HEK293 (cell line): ENCODE results near the gene TANGO2.
A peak's percentile ranks its signal among the peaks of the same experiment; 100 is the strongest.

Experiments
- CTCF ChIA-PET: fragments of 350-600 bp; formaldehyde crosslinking; extraction: SDS; loops from one replicate; lab custom pipeline; 2021; ENCODE audit warnings: antibody characterized with exemption; lab: Yijun Ruan, JAX
- POLR2A ChIA-PET: fragments of 300-600 bp; formaldehyde crosslinking; extraction: SDS; loops from one replicate; lab custom pipeline; 2020; ENCODE audit warnings: antibody characterized with exemption, inconsistent platforms; lab: Yijun Ruan, JAX
- H3K27ac ChIP-seq: fragments of 200-500 bp; sonication (Bioruptor generic); 2 replicates; pipeline ENCODE4 v1.5.1; 2014; ENCODE audit warnings: low read depth, low read length, control low read depth, inconsistent platforms; ENCODE audit errors: extremely low read depth
- H3K36me3 ChIP-seq, 2 experiments: fragments of 200-500 bp in 1 of 2; sonication (Bioruptor generic) in 1 of 2; 1 replicate in 1 of 2; 2 replicates in 1 of 2; pipeline ENCODE4 v1.5.1; 2014 to 2017; ENCODE audit warnings: inconsistent platforms in 2 of 2, low read length in 2 of 2; ENCODE audit not compliant: control insufficient read depth in 2 of 2, insufficient read depth in 1 of 2
- H3K4me1 ChIP-seq: fragments of 200-500 bp; sonication (Bioruptor generic); 2 replicates; pipeline ENCODE4 v1.5.1; 2014; ENCODE audit warnings: mild to moderate bottlenecking, low read length, inconsistent platforms; ENCODE audit not compliant: control insufficient read depth, insufficient read depth
- H3K4me3 ChIP-seq: 2 replicates; pipeline ENCODE4 v1.5.1; 2011; ENCODE audit warnings: low read depth, mild to moderate bottlenecking, control low read depth, low read length, moderate library complexity
- H3K9me3 ChIP-seq: fragments of 200-500 bp; sonication (Bioruptor generic); 2 replicates; pipeline ENCODE4 v1.5.1; 2014; ENCODE audit warnings: low read depth, low read length, inconsistent platforms; ENCODE audit not compliant: control insufficient read depth, insufficient read depth
- EGR2 ChIP-seq: fragments of 450-650 bp; formaldehyde crosslinking; IDR thresholded peaks from 2 replicates; pipeline ENCODE4 v1.5.1; 2016; ENCODE audit warnings: low read depth, missing biosample characterization, missing genetic modification characterization
- KLF8 ChIP-seq: fragments of 450-650 bp; formaldehyde crosslinking; IDR thresholded peaks from 2 replicates; pipeline ENCODE4 v1.5.1; 2016; ENCODE audit warnings: missing biosample characterization, missing genetic modification characterization
- RBAK ChIP-seq: fragments of 450-650 bp; formaldehyde crosslinking; IDR thresholded peaks from 2 replicates; pipeline ENCODE4 v1.5.1; 2016; ENCODE audit warnings: missing biosample characterization, missing genetic modification characterization
- TRIM28 ChIP-seq: IDR thresholded peaks from 2 replicates; pipeline ENCODE4 v1.6.1; 2011; ENCODE audit warnings: low read length, control low read depth, borderline replicate concordance
- ZNF10 ChIP-seq: fragments of 450-650 bp; formaldehyde crosslinking; IDR thresholded peaks from 2 replicates; pipeline ENCODE4 v1.5.1; 2017; ENCODE audit warnings: missing biosample characterization, missing genetic modification characterization
- ZNF16 ChIP-seq: fragments of 450-650 bp; formaldehyde crosslinking; IDR thresholded peaks from 2 replicates; pipeline ENCODE4 v1.5.1; 2016; ENCODE audit warnings: low read depth, missing biosample characterization, missing genetic modification characterization
- ZNF292 ChIP-seq: fragments of 450-650 bp; formaldehyde crosslinking; IDR thresholded peaks from 2 replicates; pipeline ENCODE4 v1.5.1; 2016; ENCODE audit warnings: low read depth, missing biosample characterization, missing genetic modification characterization, borderline replicate concordance
- ZNF394 ChIP-seq: fragments of 450-650 bp; formaldehyde crosslinking; IDR thresholded peaks from 2 replicates; pipeline ENCODE4 v1.5.1; 2016; ENCODE audit warnings: missing biosample characterization, missing genetic modification characterization, mild to moderate bottlenecking, moderate library complexity, borderline replicate concordance
- ZNF624 ChIP-seq: fragments of 450-650 bp; formaldehyde crosslinking; IDR thresholded peaks from 2 replicates; pipeline ENCODE4 v1.5.1; 2017; ENCODE audit warnings: missing biosample characterization, missing genetic modification characterization
- TF ChIP-seq, protein P1 (sequence below): fragments of 450-650 bp; formaldehyde crosslinking; IDR thresholded peaks from 2 replicates; pipeline ENCODE4 v1.5.1; 2016; ENCODE audit warnings: missing biosample characterization, missing genetic modification characterization
- TF ChIP-seq, protein P2 (sequence below): fragments of 450-650 bp; formaldehyde crosslinking; conservative IDR thresholded peaks from 2 replicates; pipeline ENCODE4 v1.5.1; 2016; ENCODE audit warnings: low read depth, missing biosample characterization, missing genetic modification characterization
- TF ChIP-seq, protein P3 (sequence below): fragments of 450-650 bp; formaldehyde crosslinking; IDR thresholded peaks from 2 replicates; pipeline ENCODE4 v1.5.1; 2016; ENCODE audit warnings: missing biosample characterization, missing genetic modification characterization
- TF ChIP-seq, protein P4 (sequence below): fragments of 450-650 bp; formaldehyde crosslinking; IDR thresholded peaks from 2 replicates; pipeline ENCODE4 v1.5.1; 2016; ENCODE audit warnings: missing biosample characterization, missing genetic modification characterization

TANGO2 gene

DNA sequence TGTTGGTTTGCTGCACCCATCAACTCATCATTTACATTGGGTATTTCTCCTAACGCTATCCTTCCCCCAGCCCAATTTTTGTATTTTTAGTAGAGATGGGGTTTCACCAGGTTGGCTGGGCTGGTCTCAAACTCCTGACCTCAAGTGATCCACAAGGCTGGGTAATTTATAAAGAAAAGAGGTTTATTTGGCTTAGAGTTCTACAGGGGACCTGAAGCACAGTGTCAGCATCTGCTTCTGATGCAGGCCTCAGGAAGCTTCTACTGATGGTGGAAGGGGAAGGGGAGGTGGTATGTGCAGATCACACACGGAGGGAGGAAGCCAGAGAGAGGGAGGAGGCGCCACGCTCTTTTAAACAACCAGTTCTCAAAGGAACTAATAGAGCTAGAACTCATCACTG is 25.8 kb downstream of the TANGO2 start:
- Histone ChIP-seq H3K36me3 (peaks cover 0 to 36% of the 10 kb centered on the region in 2 experiments; a peak in 2 of 3 replicates), H3K27ac (no peak overlapping the region), H3K9me3 (no peaks in the 10 kb centered on the region), H3K4me3 (no peak overlapping the region), H3K4me1 (no peaks in the 10 kb centered on the region)
- POLR2A ChIA-PET, result interaction anchor here (1.1 kb wide), 1 partner anchor 26 kb away, joined by 7 read pairs; the partner anchor contains the start of gene TANGO2
- no peak for TF ChIP-seq ZNF10 (tag by site-specific recombination)
- no peak for TF ChIP-seq ZNF292 (tag by site-specific recombination)
- TF ChIP-seq RBAK, result no peak
- TF ChIP-seq, protein P1, sequence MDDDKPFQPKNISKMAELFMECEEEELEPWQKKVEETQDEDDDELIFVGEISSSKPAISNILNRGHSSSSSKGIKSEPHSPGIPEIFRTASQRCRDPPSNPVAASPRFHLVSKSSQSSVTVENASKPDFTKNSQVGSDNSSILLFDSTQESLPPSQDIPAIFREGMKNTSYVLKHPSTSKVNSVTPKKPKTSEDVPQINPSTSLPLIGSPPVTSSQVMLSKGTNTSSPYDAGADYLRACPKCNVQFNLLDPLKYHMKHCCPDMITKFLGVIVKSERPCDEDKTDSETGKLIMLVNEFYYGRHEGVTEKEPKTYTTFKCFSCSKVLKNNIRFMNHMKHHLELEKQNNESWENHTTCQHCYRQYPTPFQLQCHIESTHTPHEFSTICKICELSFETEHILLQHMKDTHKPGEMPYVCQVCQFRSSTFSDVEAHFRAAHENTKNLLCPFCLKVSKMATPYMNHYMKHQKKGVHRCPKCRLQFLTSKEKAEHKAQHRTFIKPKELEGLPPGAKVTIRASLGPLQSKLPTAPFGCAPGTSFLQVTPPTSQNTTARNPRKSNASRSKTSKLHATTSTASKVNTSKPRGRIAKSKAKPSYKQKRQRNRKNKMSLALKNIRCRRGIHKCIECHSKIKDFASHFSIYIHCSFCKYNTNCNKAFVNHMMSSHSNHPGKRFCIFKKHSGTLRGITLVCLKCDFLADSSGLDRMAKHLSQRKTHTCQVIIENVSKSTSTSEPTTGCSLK, result no peak
- no peak for TF ChIP-seq ZNF394 (tag by site-specific recombination)
- TF ChIP-seq, protein P2, sequence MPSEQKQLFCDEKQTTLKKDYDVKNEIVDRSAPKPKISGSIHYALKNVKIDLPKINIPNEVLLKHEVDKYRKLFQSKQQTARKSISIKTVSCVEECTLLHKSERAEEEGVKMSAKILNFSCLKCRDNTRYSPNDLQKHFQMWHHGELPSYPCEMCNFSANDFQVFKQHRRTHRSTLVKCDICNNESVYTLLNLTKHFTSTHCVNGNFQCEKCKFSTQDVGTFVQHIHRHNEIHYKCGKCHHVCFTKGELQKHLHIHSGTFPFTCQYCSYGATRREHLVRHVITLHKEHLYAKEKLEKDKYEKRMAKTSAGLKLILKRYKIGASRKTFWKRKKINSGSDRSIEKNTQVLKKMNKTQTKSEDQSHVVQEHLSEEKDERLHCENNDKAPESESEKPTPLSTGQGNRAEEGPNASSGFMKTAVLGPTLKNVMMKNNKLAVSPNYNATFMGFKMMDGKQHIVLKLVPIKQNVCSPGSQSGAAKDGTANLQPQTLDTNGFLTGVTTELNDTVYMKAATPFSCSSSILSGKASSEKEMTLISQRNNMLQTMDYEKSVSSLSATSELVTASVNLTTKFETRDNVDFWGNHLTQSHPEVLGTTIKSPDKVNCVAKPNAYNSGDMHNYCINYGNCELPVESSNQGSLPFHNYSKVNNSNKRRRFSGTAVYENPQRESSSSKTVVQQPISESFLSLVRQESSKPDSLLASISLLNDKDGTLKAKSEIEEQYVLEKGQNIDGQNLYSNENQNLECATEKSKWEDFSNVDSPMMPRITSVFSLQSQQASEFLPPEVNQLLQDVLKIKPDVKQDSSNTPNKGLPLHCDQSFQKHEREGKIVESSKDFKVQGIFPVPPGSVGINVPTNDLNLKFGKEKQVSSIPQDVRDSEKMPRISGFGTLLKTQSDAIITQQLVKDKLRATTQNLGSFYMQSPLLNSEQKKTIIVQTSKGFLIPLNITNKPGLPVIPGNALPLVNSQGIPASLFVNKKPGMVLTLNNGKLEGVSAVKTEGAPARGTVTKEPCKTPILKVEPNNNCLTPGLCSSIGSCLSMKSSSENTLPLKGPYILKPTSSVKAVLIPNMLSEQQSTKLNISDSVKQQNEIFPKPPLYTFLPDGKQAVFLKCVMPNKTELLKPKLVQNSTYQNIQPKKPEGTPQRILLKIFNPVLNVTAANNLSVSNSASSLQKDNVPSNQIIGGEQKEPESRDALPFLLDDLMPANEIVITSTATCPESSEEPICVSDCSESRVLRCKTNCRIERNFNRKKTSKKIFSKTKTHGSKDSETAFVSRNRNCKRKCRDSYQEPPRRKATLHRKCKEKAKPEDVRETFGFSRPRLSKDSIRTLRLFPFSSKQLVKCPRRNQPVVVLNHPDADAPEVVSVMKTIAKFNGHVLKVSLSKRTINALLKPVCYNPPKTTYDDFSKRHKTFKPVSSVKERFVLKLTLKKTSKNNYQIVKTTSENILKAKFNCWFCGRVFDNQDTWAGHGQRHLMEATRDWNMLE (tag by site-specific recombination), result no peak
- TF ChIP-seq ZNF624 (tag by site-specific recombination), result no peak
- TF ChIP-seq, all 188 proteins: peak for 0
- CTCF ChIA-PET, result interaction anchor here (0.6 to 1.4 kb wide), 3 partner anchors 26 to 525 kb away, joined by 3 read pairs; no protein-coding TSS in a partner anchor

DNA sequence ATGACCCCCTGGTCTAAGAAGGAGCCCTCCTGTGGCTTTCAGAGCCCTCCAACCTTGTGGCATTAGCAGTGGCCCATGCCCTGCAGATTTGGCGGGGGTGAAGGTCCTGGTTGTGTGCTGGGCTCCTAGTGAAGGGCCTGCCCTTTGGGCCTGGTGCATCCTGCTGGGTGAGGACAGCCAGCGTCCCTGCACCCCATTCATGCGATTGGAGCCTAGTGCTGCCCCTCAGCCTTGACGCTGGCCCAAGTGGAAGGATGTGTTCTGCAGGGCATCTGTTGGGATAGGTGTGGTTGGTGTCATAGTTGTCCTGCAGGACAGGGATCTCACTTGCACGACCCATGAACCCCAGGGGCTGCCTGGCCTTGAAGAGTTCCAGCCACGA is 31.0 kb downstream of the TANGO2 start:
- ChIA-PET POLR2A (no interaction called here), CTCF (no interaction called here)
- H3K27ac ChIP-seq, result no peak overlapping the region

DNA sequence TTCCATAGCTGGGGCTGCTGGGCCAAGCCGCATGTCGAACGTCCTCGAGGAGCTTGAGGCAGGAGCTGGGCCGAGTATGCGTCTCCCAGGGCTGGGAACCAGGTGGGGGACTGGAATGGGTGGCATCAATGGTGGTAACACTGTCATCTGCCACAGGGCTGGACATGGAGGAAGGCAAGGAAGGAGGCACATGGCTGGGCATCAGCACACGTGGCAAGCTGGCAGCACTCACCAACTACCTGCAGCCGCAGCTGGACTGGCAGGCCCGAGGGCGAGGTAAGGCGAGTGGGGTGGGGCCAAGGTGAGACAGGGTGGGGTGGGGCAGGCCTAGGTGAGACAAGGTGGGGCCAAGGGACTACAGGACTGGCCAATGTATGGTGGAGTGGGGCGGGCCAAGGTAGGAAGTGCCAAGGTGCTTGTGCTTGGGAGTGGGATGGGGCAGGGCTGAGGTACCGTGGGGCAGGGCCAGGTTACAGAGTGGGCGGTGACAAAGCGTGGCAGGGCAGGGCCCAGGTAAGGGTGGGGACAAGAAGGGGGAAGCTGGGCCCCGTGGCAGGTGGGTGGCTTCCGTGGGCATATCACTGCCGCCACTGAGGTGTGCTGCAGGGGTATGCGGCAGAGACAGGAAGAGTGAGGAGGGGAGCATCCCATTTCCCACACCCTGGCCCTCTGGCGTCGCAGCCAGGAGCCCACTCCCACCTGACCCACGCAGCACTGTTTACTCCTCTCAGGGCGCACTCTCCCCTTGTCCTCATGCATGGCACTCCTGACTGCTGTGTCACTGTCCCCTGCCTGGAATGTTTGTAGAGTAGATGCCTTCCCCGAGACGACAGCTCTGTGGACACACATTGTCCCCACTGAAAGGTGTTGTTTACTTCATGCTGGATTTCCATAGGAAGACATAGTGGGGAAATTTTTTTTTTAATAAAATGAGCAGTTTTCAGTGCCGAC is 31.7 kb downstream of the TANGO2 start:
- Histone ChIP-seq H3K4me1 (no peaks in the 10 kb centered on the region), H3K36me3 (peaks cover 0 to 59% of the 10 kb centered on the region in 2 experiments; a peak in 2 of 3 replicates), H3K9me3 (no peaks in the 10 kb centered on the region), H3K4me3 (no peak overlapping the region), H3K27ac (no peak overlapping the region)
- ChIA-PET CTCF (no interaction called here), POLR2A (no interaction called here)
- TF ChIP-seq EGR2 (tag by site-specific recombination), result 0 out of 2 replicates have a peak, but pooled peaks have one; percentile 11
- TF ChIP-seq, protein P3, sequence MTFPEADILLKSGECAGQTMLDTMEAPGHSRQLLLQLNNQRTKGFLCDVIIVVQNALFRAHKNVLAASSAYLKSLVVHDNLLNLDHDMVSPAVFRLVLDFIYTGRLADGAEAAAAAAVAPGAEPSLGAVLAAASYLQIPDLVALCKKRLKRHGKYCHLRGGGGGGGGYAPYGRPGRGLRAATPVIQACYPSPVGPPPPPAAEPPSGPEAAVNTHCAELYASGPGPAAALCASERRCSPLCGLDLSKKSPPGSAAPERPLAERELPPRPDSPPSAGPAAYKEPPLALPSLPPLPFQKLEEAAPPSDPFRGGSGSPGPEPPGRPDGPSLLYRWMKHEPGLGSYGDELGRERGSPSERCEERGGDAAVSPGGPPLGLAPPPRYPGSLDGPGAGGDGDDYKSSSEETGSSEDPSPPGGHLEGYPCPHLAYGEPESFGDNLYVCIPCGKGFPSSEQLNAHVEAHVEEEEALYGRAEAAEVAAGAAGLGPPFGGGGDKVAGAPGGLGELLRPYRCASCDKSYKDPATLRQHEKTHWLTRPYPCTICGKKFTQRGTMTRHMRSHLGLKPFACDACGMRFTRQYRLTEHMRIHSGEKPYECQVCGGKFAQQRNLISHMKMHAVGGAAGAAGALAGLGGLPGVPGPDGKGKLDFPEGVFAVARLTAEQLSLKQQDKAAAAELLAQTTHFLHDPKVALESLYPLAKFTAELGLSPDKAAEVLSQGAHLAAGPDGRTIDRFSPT, result 0 out of 2 replicates have a peak, but pooled peaks have one; percentile 14
- TF ChIP-seq, protein P4, sequence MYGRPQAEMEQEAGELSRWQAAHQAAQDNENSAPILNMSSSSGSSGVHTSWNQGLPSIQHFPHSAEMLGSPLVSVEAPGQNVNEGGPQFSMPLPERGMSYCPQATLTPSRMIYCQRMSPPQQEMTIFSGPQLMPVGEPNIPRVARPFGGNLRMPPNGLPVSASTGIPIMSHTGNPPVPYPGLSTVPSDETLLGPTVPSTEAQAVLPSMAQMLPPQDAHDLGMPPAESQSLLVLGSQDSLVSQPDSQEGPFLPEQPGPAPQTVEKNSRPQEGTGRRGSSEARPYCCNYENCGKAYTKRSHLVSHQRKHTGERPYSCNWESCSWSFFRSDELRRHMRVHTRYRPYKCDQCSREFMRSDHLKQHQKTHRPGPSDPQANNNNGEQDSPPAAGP, result no peak

More for the DNA sequence above, 31.0 kb downstream of the TANGO2 start:
- Histone ChIP-seq H3K4me3 (no peak overlapping the region), H3K36me3 (peaks cover 0 to 62% of the 10 kb centered on the region in 2 experiments; a peak in 2 of 3 replicates), H3K9me3 (no peaks in the 10 kb centered on the region), H3K4me1 (no peaks in the 10 kb centered on the region)
- TF ChIP-seq KLF8 (tag by site-specific recombination) (no peak), ZNF16 (tag by site-specific recombination) (no peak), TRIM28 (no peak)
